HG03432 (cell line): Measurements from ENCODE around the gene INO80D.
A peak's percentile ranks its signal among the peaks of the same experiment; 100 is the strongest.

ENCODE experiments used
- ATAC-seq: cut with Tn5 transposase; IDR thresholded peaks from one replicate; pipeline ENCODE4 v1.9.1; 2021; ENCODE audit warnings: mild to moderate bottlenecking, moderate library complexity; ENCODE audit not compliant: unreplicated experiment

Gene INO80D

DNA sequence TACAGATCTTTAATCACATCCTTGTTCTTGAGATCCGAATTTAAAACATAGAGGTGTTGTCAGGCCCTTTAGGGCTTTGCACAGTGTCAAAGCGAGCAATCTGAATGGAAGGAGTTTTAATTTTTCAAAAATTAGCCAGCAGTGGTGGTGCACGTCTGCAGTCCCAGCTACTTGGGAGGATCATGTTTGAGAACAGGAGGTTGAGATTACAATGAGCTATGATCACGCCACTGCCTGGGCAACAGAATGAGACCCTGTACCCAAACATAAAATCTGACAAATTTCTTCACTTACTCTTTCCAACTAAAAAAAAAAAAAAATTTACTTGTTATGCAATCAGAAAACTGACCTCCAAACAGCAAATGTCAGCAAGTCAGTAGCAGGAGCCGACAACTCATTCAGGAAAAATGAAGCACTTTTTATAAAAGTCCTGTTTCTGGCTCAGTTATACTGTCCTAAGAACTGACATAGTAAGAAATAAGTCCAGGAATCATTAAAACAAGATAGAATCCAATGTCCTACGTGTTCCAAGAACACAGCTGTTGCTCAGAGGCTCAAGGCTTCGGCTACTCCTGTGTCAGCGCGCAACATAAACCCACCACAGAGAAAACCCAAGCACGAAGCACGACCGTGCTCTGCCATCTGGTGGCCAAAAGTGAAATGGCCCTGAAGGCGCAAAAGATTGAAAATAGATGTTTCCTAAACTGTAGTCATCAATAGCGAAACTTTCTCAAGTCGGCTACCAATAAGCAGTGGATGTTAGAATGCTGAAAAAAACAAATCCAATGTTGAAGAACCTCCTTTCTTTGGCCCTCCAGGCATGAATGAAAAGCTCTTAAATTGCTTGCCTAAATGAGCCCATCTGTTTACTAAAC, 138.1 kb downstream of the INO80D start:
- peak; percentile 88 for ATAC-seq

DNA sequence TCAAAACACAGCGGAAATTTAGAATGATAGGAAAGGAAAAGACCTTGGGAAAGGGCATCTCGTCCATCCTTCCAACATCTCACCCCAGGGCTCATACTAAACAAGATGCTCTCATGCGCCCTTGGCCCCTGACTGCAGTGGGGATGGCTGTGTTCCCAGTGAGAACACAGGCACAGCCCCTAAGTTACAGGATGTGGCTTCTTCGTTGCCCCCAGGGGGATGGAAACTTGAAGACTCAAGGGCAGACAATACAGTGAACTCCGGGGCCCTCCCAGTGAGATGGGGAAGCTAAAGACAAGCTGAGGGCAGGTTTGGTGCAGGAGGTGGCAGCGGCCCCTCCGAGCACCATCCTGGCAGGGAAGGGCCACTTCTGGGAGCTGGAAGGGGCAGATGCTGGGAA, 139.7 kb downstream of the INO80D start:
- ATAC-seq, result no peak
